Adrenal gland (tissue), 12 donors: ENCODE measurements around the gene BOC. TPM values are rescaled to one million over a fixed set of nuclear protein-coding genes. Genes with fewer than 3 reads are reported as not detected.

Experiments used
- DNase-seq, 7 donors: peaks; one replicate each; pipeline ENCODE4 v3.0.0-alpha.2; 2019 to 2020
- H3K27ac ChIP-seq, 5 donors: fragments of 200-600 bp; sonication (generic) in 4 of 5; 1 replicate in 3 of 5; 2 replicates in 2 of 5; pipeline versions ENCODE4 v1.5.1 to v1.8.0; 2016 to 2020; ENCODE audit warnings: mild to moderate bottlenecking in 1 of 5
- H3K27me3 ChIP-seq: fragments of 200-600 bp; 2 replicates; pipeline ENCODE4 v1.8.0; 2021
- H3K36me3 ChIP-seq, 2 donors: fragments of 200-600 bp; replicated peaks in 1 of 2; 1 replicate in 1 of 2; 2 replicates in 1 of 2; pipeline versions ENCODE4 v1.5.1 to v1.8.0; 2018 to 2022
- H3K4me1 ChIP-seq, 2 donors: fragments of 200-600 bp; replicated peaks in 1 of 2; 1 replicate in 1 of 2; 2 replicates in 1 of 2; pipeline versions ENCODE4 v1.5.1 to v1.8.0; 2018 to 2021
- H3K4me3 ChIP-seq, 4 donors: fragments of 200-600 bp; sonication (generic) in 3 of 4; one replicate each; pipeline ENCODE4 v1.5.1; 2016 to 2018
- H3K9me3 ChIP-seq, 3 donors: fragments of 200-600 bp; sonication (generic) in 1 of 3; replicated peaks in 1 of 3; 1 replicate in 2 of 3; 2 replicates in 1 of 3; pipeline versions ENCODE4 v1.5.1 to v1.8.0; 2016 to 2021
- CTCF ChIP-seq, 6 experiments: fragments of 450-650 bp in 4 of 6; fragments of 200-600 bp in 2 of 6; sonication (generic) in 1 of 6; IDR thresholded peaks; 1 replicate in 5 of 6; 2 replicates in 1 of 6; pipeline versions ENCODE4 v1.5.1 to v1.8.0; 2016 to 2021; ENCODE audit warnings: antibody characterized with exemption in 6 of 6, mild to moderate bottlenecking in 2 of 6, moderate library complexity in 1 of 6
- POLR2A ChIP-seq, 2 donors: fragments of 450-650 bp; IDR thresholded peaks; one replicate each; pipeline ENCODE4 v1.6.1; 2017; ENCODE audit warnings: antibody characterized with exemption in 2 of 2, mild to moderate bottlenecking in 2 of 2, moderate library complexity in 1 of 2
- WGBS, 4 donors: extraction: QIAGEN DNeasy Blood & Tissue Kit in 2 of 4; methylation state at CpG; one replicate each; pipeline versions ENCODE4 v1.1.5 to v1.1.7; 2013 to 2017; 5-methylcytosine and 5-hydroxymethylcytosine counted together
- intact Hi-C, 2 donors: fragments of 100-400 bp; cut with DNase I; formaldehyde crosslinking; loops; one replicate each; pipeline versions ENCODE4 v1.14.1 to v1.15.0; 2022 to 2023
- polyA plus RNA-seq, 3 donors: library from polyadenylated mRNA; stranded (reverse); fragments of 200-250 nt in 2 of 3; fragments of 350-450 nt in 1 of 3; fragmentation: Illumina TruSeq in 1 of 3; extraction: RNeasy Lipid Tissue Mini Kit (QIAGEN cat#74804) in 1 of 3; gene quantifications; one replicate each; pipeline ENCODE4 v1.2.3, GENCODE V29; 2013 to 2014
- total RNA-seq, 9 donors: library from RNA; depleted of rRNA in 4 of 9; stranded (reverse); fragments of >200 nt in 4 of 9; fragments of 120-200 nt in 1 of 9; fragmentation: NEBNext Ultra II Directional in 1 of 9; extraction: Animal tissue kit (Norgen Biotek cat#: 25700) in 1 of 9; gene quantifications; one replicate each; pipeline versions ENCODE4 v1.1.0 to v1.2.4, GENCODE V29; 2013 to 2023
- donor health status: healthy with polysubstance abuse.
- donor health status: Bipolar disorder and iron deficiency.
- donor health status: DM: yes; HTN: yes; CAD: no.
- donor health status: DM: no; HTN: no; CAD: no.
- donor health status: DM: no; HTN: no; CAD: no.
- donor health status: DM: yes; HTN: yes; CAD: no.

The BOC gene
- total and polyA plus RNA-seq, 12 donors: 1.9 to 22.3 (median 9.5) TPM

- intact Hi-C loops: no loop called here
- no peak for DNase-seq
- no peaks in the 10 kb centered on the region for H3K4me1 ChIP-seq
- H3K36me3 ChIP-seq: no peaks in the 10 kb centered on the region
- TF ChIP-seq POLR2A (IDR thresholded peaks at IDR 0.05) (no peak), CTCF (IDR thresholded peaks at IDR 0.05) (no peak)
- no peaks in the 10 kb centered on the region for H3K27me3 ChIP-seq
- H3K27ac ChIP-seq: no peak overlapping the region
- no peak overlapping the region for H3K4me3 ChIP-seq
- H3K9me3 ChIP-seq: no peaks in the 10 kb centered on the region
- 45 to 59% (median 56%) methylated on average over 7 to 10 of the region's 10 CpGs for WGBS, 4 donors
Observed at GRCh38 chr3:113222451-113223086, 11.2 kb downstream of the BOC start.

- no peaks in the 10 kb centered on the region for H3K9me3 ChIP-seq
- H3K4me3 ChIP-seq: no peak overlapping the region
- H3K27me3 ChIP-seq: no peaks in the 10 kb centered on the region
- H3K27ac ChIP-seq: peak overlapping the region in 1 of 5 donors; percentile 34
- TF ChIP-seq CTCF (IDR thresholded peaks at IDR 0.05) (no peak), POLR2A (IDR thresholded peaks at IDR 0.05) (no peak)
- 62 to 73% (median 69%) methylated on average over 13 to 18 of the region's 18 CpGs for WGBS, 4 donors
- peak in 1 of 7 donors; percentile 13 for DNase-seq
- intact Hi-C loops: no loop called here
- H3K4me1 ChIP-seq: no peaks in the 10 kb centered on the region
- no peaks in the 10 kb centered on the region for H3K36me3 ChIP-seq
Observed at GRCh38 chr3:113223475-113224281, 12.3 kb downstream of the BOC start.

GRCh38 chr3:113225286-113225685, 13.9 kb downstream of the BOC start:
- no peak for TF ChIP-seq POLR2A (IDR thresholded peaks at IDR 0.05)
- no peak for TF ChIP-seq CTCF (IDR thresholded peaks at IDR 0.05)
- Histone ChIP-seq H3K4me3 (no peak overlapping the region), H3K9me3 (no peaks in the 10 kb centered on the region), H3K36me3 (no peaks in the 10 kb centered on the region), H3K27ac (no peak overlapping the region), H3K4me1 (no peaks in the 10 kb centered on the region), H3K27me3 (no peaks in the 10 kb centered on the region)
- intact Hi-C loops: no loop called here
- no peak for DNase-seq
- WGBS, 4 donors: 68 to 83% (median 76%) methylated on average over 2 of the region's 2 CpGs

GRCh38 chr3:113226491-113226890, 15.1 kb downstream of the BOC start:
- no peak for DNase-seq
- no peaks in the 10 kb centered on the region for H3K36me3 ChIP-seq
- H3K9me3 ChIP-seq: no peaks in the 10 kb centered on the region
- H3K27me3 ChIP-seq: no peaks in the 10 kb centered on the region
- WGBS, 4 donors: 88 to 94% (median 90%) methylated on average over 2 to 3 of the region's 3 CpGs
- intact Hi-C loops: no loop called here
- no peaks in the 10 kb centered on the region for H3K4me1 ChIP-seq
- H3K27ac ChIP-seq: no peak overlapping the region
- no peak for TF ChIP-seq CTCF (IDR thresholded peaks at IDR 0.05)
- no peak for TF ChIP-seq POLR2A (IDR thresholded peaks at IDR 0.05)
- no peak overlapping the region for H3K4me3 ChIP-seq
